HG02588 (cell line): ENCODE measurements around the gene UGT2B28.
"Not testable (repeated sequence)": the region's sequence is repeated elsewhere in the genome, so short reads cannot be mapped to it uniquely, and the experiment has no call there.

Experiments
- ATAC-seq: cut with Tn5 transposase; IDR thresholded peaks from one replicate; pipeline ENCODE4 v1.9.1; 2021; ENCODE audit warnings: mild to moderate bottlenecking, moderate library complexity; ENCODE audit not compliant: unreplicated experiment

UGT2B28 gene

GRCh38 chr4:69280081-69280480 lies at the start of gene UGT2B28:
UGT2B28 (plus strand) TSS chr4:69280475; CDS start chr4:69280501, 26 bp downstream.
- not testable (repeated sequence) for ATAC-seq

GRCh38 chr4:69239092-69239491 lies 41.2 kb upstream of the UGT2B28 start:
- ATAC-seq, result no peak

- no peak for ATAC-seq
Observed at GRCh38 chr4:69239557-69240168, 40.6 kb upstream of the UGT2B28 start.

- not testable (repeated sequence) for ATAC-seq
Observed at GRCh38 chr4:69240787-69241186, 39.5 kb upstream of the UGT2B28 start.

GRCh38 chr4:69241746-69242145 lies 38.5 kb upstream of the UGT2B28 start:
- not testable (repeated sequence) for ATAC-seq

GRCh38 chr4:69242562-69243240 lies 37.6 kb upstream of the UGT2B28 start:
- not testable (repeated sequence) for ATAC-seq

- not testable (repeated sequence) for ATAC-seq
Observed at GRCh38 chr4:69250884-69251283, 29.4 kb upstream of the UGT2B28 start.

- not testable (repeated sequence) for ATAC-seq
Observed at GRCh38 chr4:69253147-69253772, 27.0 kb upstream of the UGT2B28 start.

- ATAC-seq, result not testable (repeated sequence)
Observed at GRCh38 chr4:69268612-69269011, 11.7 kb upstream of the UGT2B28 start.

- ATAC-seq, result not testable (repeated sequence)
Observed at GRCh38 chr4:69296356-69296755, 16.1 kb downstream of the UGT2B28 start.

GRCh38 chr4:69308426-69309033 lies 28.3 kb downstream of the UGT2B28 start:
- not testable (repeated sequence) for ATAC-seq

- not testable (repeated sequence) for ATAC-seq
Observed at GRCh38 chr4:69309549-69310076, 29.3 kb downstream of the UGT2B28 start.

GRCh38 chr4:69310262-69310661 lies 30.0 kb downstream of the UGT2B28 start:
- not testable (repeated sequence) for ATAC-seq

- ATAC-seq, result peak; percentile 50
Observed at GRCh38 chr4:69317669-69318298, 37.5 kb downstream of the UGT2B28 start.

- no peak for ATAC-seq
Observed at GRCh38 chr4:69321153-69321729, 41.0 kb downstream of the UGT2B28 start.

- ATAC-seq, result no peak
Observed at GRCh38 chr4:69322055-69322454, 41.8 kb downstream of the UGT2B28 start.

- ATAC-seq, result no peak
Observed at GRCh38 chr4:69323284-69323683, 43.0 kb downstream of the UGT2B28 start.

- ATAC-seq, result no peak
Observed at GRCh38 chr4:69330345-69331047, 50.2 kb downstream of the UGT2B28 start.

- ATAC-seq, result not testable (repeated sequence)
Observed at GRCh38 chr4:69331304-69331703, 51.0 kb downstream of the UGT2B28 start.

- ATAC-seq, result not testable (repeated sequence)
Observed at GRCh38 chr4:69335485-69335884, 55.2 kb downstream of the UGT2B28 start.
